Breast epithelium (tissue), 3 donors: ENCODE measurements around the gene FGF9.

Source experiments
- CTCF ChIP-seq, 3 donors: fragments of 450-650 bp; IDR thresholded peaks; one replicate each; pipeline ENCODE4 v1.5.1; 2016 to 2017; ENCODE audit warnings: antibody characterized with exemption in 3 of 3, mild to moderate bottlenecking in 3 of 3, moderate library complexity in 3 of 3
- POLR2AphosphoS5 ChIP-seq, 3 donors: sonication (generic); formaldehyde crosslinking; IDR thresholded peaks; one replicate each; pipeline ENCODE4 v1.6.1; 2017; ENCODE audit warnings: antibody characterized with exemption in 3 of 3

DNA sequence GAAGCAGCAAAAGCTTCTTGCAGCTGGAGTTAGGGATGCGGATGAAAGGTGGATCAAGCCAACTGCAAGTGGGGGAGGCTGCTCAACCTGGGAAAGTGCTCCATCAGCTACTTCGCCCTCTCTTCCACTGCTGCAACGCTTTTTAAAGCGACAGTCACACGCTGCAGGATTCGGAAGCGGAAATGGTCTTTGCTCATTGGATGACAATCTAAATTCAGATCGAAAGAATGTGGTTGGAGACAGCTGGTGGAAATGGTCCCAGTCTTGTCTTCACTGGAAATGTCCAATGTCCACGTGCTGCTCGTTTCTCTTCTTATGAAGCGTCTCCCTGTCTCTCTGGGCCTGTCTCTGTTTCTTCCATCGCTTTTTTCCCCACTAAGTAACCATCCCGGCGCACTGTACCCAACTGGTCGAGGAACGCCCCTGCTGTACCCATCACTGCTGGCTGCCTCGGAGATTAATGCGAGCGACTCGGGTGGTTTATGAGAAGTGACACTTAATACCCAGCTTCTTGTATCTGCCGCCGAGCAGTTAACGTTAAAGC is 2.1 kb upstream of the FGF9 start:
- TF ChIP-seq POLR2AphosphoS5 (IDR thresholded peaks at IDR 0.05) (no peak), CTCF (IDR thresholded peaks at IDR 0.05) (no peak)
